WTC11 (cell line): ENCODE measurements around the gene INSL4.

ENCODE experiments used
- ATF6 ChIP-seq: sonication (generic); formaldehyde crosslinking; IDR thresholded peaks from 2 replicates; pipeline ENCODE4 v1.8.1; 2023; ENCODE audit warnings: mild to moderate bottlenecking, missing genetic modification reagents
- CTCF ChIP-seq: fragments of 200-600 bp; IDR thresholded peaks from 2 replicates; pipeline ENCODE4 v1.8.0; 2022; ENCODE audit warnings: antibody characterized with exemption
- FOXJ3 ChIP-seq: sonication (generic); formaldehyde crosslinking; IDR thresholded peaks from 2 replicates; pipeline ENCODE4 v1.9.0; 2021; ENCODE audit warnings: missing genetic modification reagents, mild to moderate bottlenecking, borderline replicate concordance
- IRF2 ChIP-seq: sonication (generic); formaldehyde crosslinking; IDR thresholded peaks from 2 replicates; pipeline ENCODE4 v1.8.0; 2022; ENCODE audit warnings: low read depth, missing genetic modification reagents, borderline replicate concordance
- MLX ChIP-seq: sonication (generic); formaldehyde crosslinking; IDR thresholded peaks from 2 replicates; pipeline ENCODE4 v1.8.1; 2023; ENCODE audit warnings: mild to moderate bottlenecking, missing genetic modification reagents, moderate library complexity
- MYBL2 ChIP-seq: sonication (generic); formaldehyde crosslinking; IDR thresholded peaks from 2 replicates; pipeline ENCODE4 v1.8.1; 2023; ENCODE audit warnings: mild to moderate bottlenecking, moderate library complexity, missing genetic modification reagents
- NR3C1 ChIP-seq: sonication (generic); formaldehyde crosslinking; conservative IDR thresholded peaks from 2 replicates; pipeline ENCODE4 v1.8.1; 2023; ENCODE audit warnings: low read depth, mild to moderate bottlenecking, missing genetic modification reagents
- SP1 ChIP-seq: sonication (generic); formaldehyde crosslinking; conservative IDR thresholded peaks from 2 replicates; pipeline ENCODE4 v1.8.1; 2022; ENCODE audit warnings: missing genetic modification reagents
- USF2 ChIP-seq: sonication (generic); formaldehyde crosslinking; IDR thresholded peaks from 2 replicates; pipeline ENCODE4 v1.8.1; 2023; ENCODE audit warnings: mild to moderate bottlenecking, missing genetic modification reagents, moderate library complexity
- ZNF121 ChIP-seq: sonication (generic); formaldehyde crosslinking; IDR thresholded peaks from 2 replicates; pipeline ENCODE4 v1.8.0; 2023; ENCODE audit warnings: missing genetic modification reagents
- TF ChIP-seq, protein P1 (sequence below): sonication (generic); formaldehyde crosslinking; IDR thresholded peaks from 2 replicates; pipeline ENCODE4 v1.8.0; 2022; ENCODE audit warnings: mild to moderate bottlenecking, missing genetic modification reagents
- TF ChIP-seq, protein P2 (sequence below): sonication (generic); formaldehyde crosslinking; conservative IDR thresholded peaks from 2 replicates; pipeline ENCODE4 v1.8.1; 2022; ENCODE audit warnings: mild to moderate bottlenecking, missing genetic modification reagents

DNA sequence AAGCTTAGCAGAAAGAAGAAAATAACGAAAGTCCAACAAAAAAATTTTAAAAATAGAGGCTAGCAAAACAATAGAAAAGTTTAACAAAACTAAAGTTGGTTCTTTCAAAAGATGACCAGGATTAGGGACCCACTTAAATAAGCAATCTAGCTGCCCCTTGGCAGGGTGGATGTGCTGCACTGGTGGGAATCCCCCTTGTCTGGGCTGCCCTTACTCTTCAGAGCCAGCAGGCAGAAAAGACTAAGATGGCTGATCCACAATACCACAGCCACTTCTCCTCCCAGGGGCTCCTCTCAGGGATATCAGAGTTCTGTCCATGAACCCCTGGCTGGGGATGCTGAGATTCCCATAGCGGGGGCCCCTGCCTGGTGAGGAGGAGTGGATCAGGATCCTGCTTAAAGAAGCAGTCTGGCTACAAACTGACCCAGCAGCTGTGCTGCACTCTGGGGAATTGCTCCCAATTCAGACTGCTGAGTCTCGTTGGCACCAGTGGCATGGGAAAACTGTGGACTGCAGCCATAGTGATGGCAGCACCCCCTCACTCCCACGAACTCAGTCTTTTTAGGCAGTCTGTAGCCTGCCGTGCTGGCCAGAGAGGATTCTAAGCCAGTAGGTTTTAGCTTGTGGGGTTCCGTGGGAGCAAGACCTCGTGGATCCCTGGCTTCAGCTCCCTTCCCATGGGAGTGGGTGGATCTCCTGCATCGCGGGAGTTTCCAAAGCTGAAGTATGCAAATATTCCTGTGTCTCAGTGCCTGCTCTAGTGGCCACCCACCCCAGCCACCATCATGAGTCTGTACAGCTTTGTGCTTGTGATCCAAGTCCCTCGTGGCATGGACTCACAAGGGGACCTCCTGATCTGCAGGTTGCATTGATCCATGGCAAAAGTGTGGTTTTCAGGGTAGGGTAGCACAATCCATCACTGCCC lies 42.9 kb upstream of the INSL4 start:
- no peak for TF ChIP-seq MYBL2 (CRISPR knock-in tag)
- TF ChIP-seq MLX (CRISPR knock-in tag): no peak
- no peak for TF ChIP-seq CTCF
- no peak for TF ChIP-seq ATF6 (CRISPR knock-in tag)
- no peak for TF ChIP-seq USF2 (CRISPR knock-in tag)
- no peak for TF ChIP-seq SP1 (CRISPR knock-in tag)
- no peak for TF ChIP-seq FOXJ3 (CRISPR knock-in tag)
- no peak for TF ChIP-seq NR3C1 (CRISPR knock-in tag)
- no peak for TF ChIP-seq IRF2 (CRISPR knock-in tag)
- no peak for TF ChIP-seq ZNF121
- TF ChIP-seq, protein P1, sequence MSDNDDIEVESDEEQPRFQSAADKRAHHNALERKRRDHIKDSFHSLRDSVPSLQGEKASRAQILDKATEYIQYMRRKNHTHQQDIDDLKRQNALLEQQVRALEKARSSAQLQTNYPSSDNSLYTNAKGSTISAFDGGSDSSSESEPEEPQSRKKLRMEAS (CRISPR knock-in tag): no peak
- TF ChIP-seq, protein P2, sequence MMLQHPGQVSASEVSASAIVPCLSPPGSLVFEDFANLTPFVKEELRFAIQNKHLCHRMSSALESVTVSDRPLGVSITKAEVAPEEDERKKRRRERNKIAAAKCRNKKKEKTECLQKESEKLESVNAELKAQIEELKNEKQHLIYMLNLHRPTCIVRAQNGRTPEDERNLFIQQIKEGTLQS (CRISPR knock-in tag): no peak
